Kidney (tissue), 14 donors: Measurements from ENCODE around the gene APOL5. TPM values are rescaled to one million over a fixed set of nuclear protein-coding genes. Genes with fewer than 3 reads are reported as not detected.

Experiments
- DNase-seq, 5 donors: peaks; one replicate each; pipeline ENCODE4 v3.0.0-alpha.2; 2013 to 2020
- FAIRE-seq: peaks from 2 replicates; lab custom pipeline; 2012; peaks lifted over from hg19 to GRCh38; lab: Jason Lieb, UNC
- H3K27ac ChIP-seq, 2 donors: one replicate each; pipeline ENCODE4 v1.7.0; 2013; ENCODE audit warnings: low read depth in 2 of 2, low read length in 2 of 2, inconsistent platforms in 1 of 2
- H3K27me3 ChIP-seq: one replicate; pipeline ENCODE4 v1.7.1; 2013; ENCODE audit warnings: low read length, inconsistent platforms; ENCODE audit not compliant: control insufficient read depth, insufficient read depth
- H3K36me3 ChIP-seq, 3 donors: one replicate each; pipeline versions ENCODE4 v1.7.0 to v1.7.1; 2013; ENCODE audit warnings: low read length in 3 of 3, control low read depth in 1 of 3, inconsistent platforms in 1 of 3; ENCODE audit not compliant: insufficient read depth in 3 of 3, control insufficient read depth in 2 of 3
- H3K4me1 ChIP-seq, 3 donors: one replicate each; pipeline versions ENCODE4 v1.7.0 to v1.7.1; 2013; ENCODE audit warnings: low read length in 3 of 3, inconsistent platforms in 1 of 3, low read depth in 1 of 3; ENCODE audit not compliant: control insufficient read depth in 2 of 3, insufficient read depth in 2 of 3
- H3K4me3 ChIP-seq, 3 donors: one replicate each; pipeline versions ENCODE4 v1.7.0 to v1.8.1; 2013; ENCODE audit warnings: low read length in 3 of 3, control low read depth in 1 of 3, inconsistent platforms in 1 of 3
- H3K9ac ChIP-seq, 3 donors: one replicate each; pipeline versions ENCODE4 v1.7.0 to v1.7.1; 2013; ENCODE audit warnings: low read length in 3 of 3, control low read depth in 1 of 3, inconsistent platforms in 1 of 3
- H3K9me3 ChIP-seq, 3 donors: one replicate each; pipeline versions ENCODE4 v1.7.0 to v1.7.1; 2013; ENCODE audit warnings: low read length in 3 of 3, control low read depth in 1 of 3, inconsistent platforms in 1 of 3; ENCODE audit not compliant: control insufficient read depth in 2 of 3, insufficient read depth in 1 of 3
- intact Hi-C: fragments of 100-400 bp; cut with DNase I; formaldehyde crosslinking; loops from one replicate; pipeline ENCODE4 v1.11.1; 2022
- polyA plus RNA-seq: library from polyadenylated mRNA; stranded (reverse); fragments of 350-450 nt; fragmentation: Illumina TruSeq; extraction: RNeasy Lipid Tissue Mini Kit (QIAGEN cat#74804); gene quantifications from one replicate; pipeline ENCODE4 v1.2.3, GENCODE V29; 2014; ENCODE audit warnings: low read depth, low replicate concordance; ENCODE audit not compliant: insufficient read depth
- total RNA-seq: library from RNA; stranded (reverse); fragmentation: NEBNext Ultra II Directional; extraction: Animal tissue kit (Norgen Biotek cat#: 25700); gene quantifications from one replicate; pipeline ENCODE4 v1.2.1, GENCODE V29; 2021
- TF ChIP-seq, protein P1 (sequence below): IDR thresholded peaks from 3 replicates; pipeline ENCODE4 v1.5.1; 2012; ENCODE audit warnings: mild to moderate bottlenecking, moderate library complexity, borderline replicate concordance; ENCODE audit not compliant: insufficient read depth; ENCODE audit errors: extremely low read depth
- donor health status: control.
- donor health status: control.
- donor health status: control.
- donor health status: control.
- donor health status: control.
- donor health status: DM: yes; HTN: yes; CAD: no.
- donor health status: Normal renal cell carcinoma (clear cell type).

Gene APOL5
- total and polyA plus RNA-seq, 2 donors from 2014 or later, result not detected

DNA sequence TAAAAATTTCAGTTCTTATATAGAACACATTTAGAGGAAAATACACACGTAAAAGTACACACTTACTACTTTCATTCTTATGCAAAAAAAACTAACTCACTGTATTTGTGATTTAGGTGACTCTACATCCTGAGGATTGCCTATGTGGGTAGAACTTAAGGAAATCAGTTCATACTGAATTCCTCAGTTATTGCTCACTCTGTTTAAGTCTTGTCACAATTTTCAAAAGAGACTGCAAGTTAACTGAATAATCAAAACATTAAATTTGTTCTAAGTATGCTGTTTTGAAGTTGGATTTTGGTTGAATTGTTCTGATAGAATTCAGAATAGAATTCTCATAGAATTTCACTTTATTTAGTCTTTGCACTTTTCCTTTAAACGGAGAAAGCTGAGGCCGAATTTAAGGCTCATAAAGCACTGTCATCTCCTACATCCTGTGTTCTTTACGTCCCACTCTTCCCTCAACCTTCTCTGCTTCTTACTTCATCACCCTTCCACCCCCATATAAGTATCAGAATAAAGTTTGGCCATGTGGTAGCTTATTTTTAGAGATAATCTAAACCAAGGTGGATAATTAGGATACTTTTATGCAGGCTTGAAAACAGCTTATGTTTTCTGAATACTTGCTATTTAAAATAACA, 59.8 kb downstream of the APOL5 start:
- no peaks in the 10 kb centered on the region for H3K9me3 ChIP-seq
- H3K9ac ChIP-seq, result no peak overlapping the region
- no peak overlapping the region for H3K27ac ChIP-seq
- TF ChIP-seq, protein P1, sequence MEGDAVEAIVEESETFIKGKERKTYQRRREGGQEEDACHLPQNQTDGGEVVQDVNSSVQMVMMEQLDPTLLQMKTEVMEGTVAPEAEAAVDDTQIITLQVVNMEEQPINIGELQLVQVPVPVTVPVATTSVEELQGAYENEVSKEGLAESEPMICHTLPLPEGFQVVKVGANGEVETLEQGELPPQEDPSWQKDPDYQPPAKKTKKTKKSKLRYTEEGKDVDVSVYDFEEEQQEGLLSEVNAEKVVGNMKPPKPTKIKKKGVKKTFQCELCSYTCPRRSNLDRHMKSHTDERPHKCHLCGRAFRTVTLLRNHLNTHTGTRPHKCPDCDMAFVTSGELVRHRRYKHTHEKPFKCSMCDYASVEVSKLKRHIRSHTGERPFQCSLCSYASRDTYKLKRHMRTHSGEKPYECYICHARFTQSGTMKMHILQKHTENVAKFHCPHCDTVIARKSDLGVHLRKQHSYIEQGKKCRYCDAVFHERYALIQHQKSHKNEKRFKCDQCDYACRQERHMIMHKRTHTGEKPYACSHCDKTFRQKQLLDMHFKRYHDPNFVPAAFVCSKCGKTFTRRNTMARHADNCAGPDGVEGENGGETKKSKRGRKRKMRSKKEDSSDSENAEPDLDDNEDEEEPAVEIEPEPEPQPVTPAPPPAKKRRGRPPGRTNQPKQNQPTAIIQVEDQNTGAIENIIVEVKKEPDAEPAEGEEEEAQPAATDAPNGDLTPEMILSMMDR, result no peak
- H3K4me1 ChIP-seq, result no peaks in the 10 kb centered on the region
- H3K4me3 ChIP-seq, result no peak overlapping the region
- DNase-seq, result peak in 1 of 5 donors; percentile 28
- H3K27me3 ChIP-seq, result no peaks in the 10 kb centered on the region
- H3K36me3 ChIP-seq, result peaks cover 0 to 7% (median 0%) of the 10 kb centered on the region in 3 donors
- no peak for FAIRE-seq
- intact Hi-C loops, result no loop called here

Other genes starting within 250 kb of the APOL5 start
- 3.4 TPM for gene RASD2, start 177.0 kb upstream of the APOL5 start, total RNA-seq
- gene RASD2, start 177.0 kb upstream of the APOL5 start, polyA plus RNA-seq, result 1.1 TPM
- not detected for gene MB, start 100.5 kb upstream of the APOL5 start, total RNA-seq
- 0.84 TPM for gene MB, start 100.5 kb upstream of the APOL5 start, polyA plus RNA-seq
- gene APOL6, start 69.4 kb upstream of the APOL5 start, total RNA-seq, result 30.2 TPM
- 5.5 TPM for gene APOL6, start 69.4 kb upstream of the APOL5 start, polyA plus RNA-seq